Astrocyte (in vitro differentiated cells and primary cell): ENCODE data around the gene METTL15. TPM values are rescaled to one million over a fixed set of nuclear protein-coding genes. Genes with fewer than 3 reads are reported as not detected.

Experiments
- DNase-seq: peaks from one replicate; pipeline ENCODE4 v3.0.0-alpha.2; 2010; ENCODE audit warnings: low read depth
- FAIRE-seq: peaks from 2 replicates; lab custom pipeline; 2011; peaks lifted over from hg19 to GRCh38; lab: Jason Lieb, UNC
- H2AFZ ChIP-seq: 2 replicates; pipeline ENCODE4 v1.6.0; 2012; ENCODE audit warnings: low read depth, low read length, inconsistent platforms
- H3K27ac ChIP-seq: 2 replicates; pipeline ENCODE4 v1.5.1; 2011; ENCODE audit warnings: low read depth, low read length, inconsistent platforms
- H3K27me3 ChIP-seq: 2 replicates; pipeline ENCODE4 v1.6.0; 2011; ENCODE audit warnings: low read length, inconsistent platforms; ENCODE audit not compliant: insufficient read depth
- H3K36me3 ChIP-seq: 2 replicates; pipeline ENCODE4 v1.5.1; 2011; ENCODE audit warnings: low read length, inconsistent platforms; ENCODE audit not compliant: insufficient read depth
- H3K4me1 ChIP-seq: 2 replicates; pipeline ENCODE4 v1.5.1; 2011; ENCODE audit warnings: low read length, inconsistent platforms; ENCODE audit not compliant: insufficient read depth
- H3K4me2 ChIP-seq: 2 replicates; pipeline ENCODE4 v1.6.0; 2012; ENCODE audit warnings: low read length, inconsistent platforms
- H3K4me3 ChIP-seq: 2 replicates; pipeline ENCODE4 v1.5.1; 2011; ENCODE audit warnings: low read depth, mild to moderate bottlenecking, low read length, inconsistent platforms; ENCODE audit not compliant: insufficient read depth
- H3K79me2 ChIP-seq: 2 replicates; pipeline ENCODE4 v1.6.0; 2012; ENCODE audit warnings: mild to moderate bottlenecking, low read length, inconsistent platforms; ENCODE audit not compliant: insufficient read depth
- H3K9ac ChIP-seq: 2 replicates; pipeline ENCODE4 v1.6.0; 2012; ENCODE audit warnings: mild to moderate bottlenecking, low read length, inconsistent platforms
- H3K9me3 ChIP-seq: 2 replicates; pipeline ENCODE4 v1.5.1; 2012; ENCODE audit warnings: low read depth, mild to moderate bottlenecking, low read length, inconsistent platforms; ENCODE audit not compliant: insufficient read depth
- H4K20me1 ChIP-seq: 2 replicates; pipeline ENCODE4 v1.6.0; 2012; ENCODE audit warnings: low read length, inconsistent platforms; ENCODE audit not compliant: insufficient read depth
- H3K27ac Mint-ChIP-seq: one replicate; pipeline ENCODE4 v1.8.0; 2021; ENCODE audit warnings: mild to moderate bottlenecking, mixed read lengths; ENCODE audit not compliant: unreplicated experiment
- H3K27me3 Mint-ChIP-seq: one replicate; pipeline ENCODE4 v1.8.0; 2021; ENCODE audit warnings: low read depth, mixed read lengths; ENCODE audit not compliant: unreplicated experiment
- H3K36me3 Mint-ChIP-seq: one replicate; pipeline ENCODE4 v1.8.0; 2021; ENCODE audit warnings: low read depth, mixed read lengths; ENCODE audit not compliant: unreplicated experiment
- H3K4me1 Mint-ChIP-seq: one replicate; pipeline ENCODE4 v1.8.0; 2021; ENCODE audit warnings: low read depth, mixed read lengths; ENCODE audit not compliant: unreplicated experiment
- H3K4me3 Mint-ChIP-seq: one replicate; pipeline ENCODE4 v1.8.0; 2021; ENCODE audit warnings: mild to moderate bottlenecking, moderate library complexity, mixed read lengths; ENCODE audit not compliant: unreplicated experiment
- H3K9me3 Mint-ChIP-seq: one replicate; pipeline ENCODE4 v1.8.0; 2021; ENCODE audit warnings: mild to moderate bottlenecking, mixed read lengths; ENCODE audit not compliant: unreplicated experiment
- EZH2 ChIP-seq: IDR thresholded peaks from 2 replicates; pipeline ENCODE4 v1.6.1; 2012; ENCODE audit warnings: mild to moderate bottlenecking, low read length, inconsistent platforms; ENCODE audit not compliant: insufficient read depth
- total RNA-seq: library from RNA; stranded (reverse); gene quantifications from 2 replicates; pipeline ENCODE4 v1.2.1, GENCODE V29; 2021
- TF ChIP-seq, protein P1 (sequence below): IDR thresholded peaks from 2 replicates; pipeline ENCODE4 v1.5.1; 2011; ENCODE audit warnings: low read depth, mild to moderate bottlenecking, inconsistent platforms, low read length, moderate library complexity; ENCODE audit not compliant: insufficient read depth

METTL15 gene
- total RNA-seq, 1 donor from 2014 or later: 10.8 TPM

DNA sequence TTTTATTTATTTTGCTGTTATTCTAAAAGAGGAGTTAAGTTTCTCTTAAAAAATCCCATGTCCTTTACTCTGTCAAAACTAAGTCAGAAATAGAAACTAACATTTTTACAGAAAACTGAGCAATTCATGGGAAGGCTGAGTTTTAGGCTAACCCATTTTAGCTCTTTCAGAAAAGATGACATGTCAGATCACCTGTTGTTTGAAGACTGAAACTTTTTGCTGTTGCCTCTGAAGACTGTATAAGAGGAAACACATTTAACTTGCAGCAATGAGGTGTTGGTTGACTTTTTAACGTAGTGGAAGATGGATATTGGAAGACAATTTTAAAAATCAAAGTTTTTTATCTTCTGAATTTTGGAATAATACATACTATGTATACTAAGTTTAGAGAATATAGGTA, 115.4 kb downstream of the METTL15 start:
- Histone ChIP-seq H3K9me3 (no peaks in the 10 kb centered on the region), H3K4me3 (no peak overlapping the region), H2AFZ (no peak overlapping the region), H3K4me1 (peaks cover 9% of the 10 kb centered on the region), H3K27ac (no peak overlapping the region), H3K27me3 (no peaks in the 10 kb centered on the region), H3K36me3 (no peaks in the 10 kb centered on the region), H3K4me2 (no peak overlapping the region), H4K20me1 (no peaks in the 10 kb centered on the region), H3K9ac (no peak overlapping the region), H3K79me2 (peaks cover 4% of the 10 kb centered on the region)
- H3K27me3 Mint-ChIP-seq: no peaks in the 10 kb centered on the region
- H3K36me3 Mint-ChIP-seq: peaks cover 5% of the 10 kb centered on the region
- FAIRE-seq (no peak), DNase-seq (no peak)
- H3K4me3 Mint-ChIP-seq: no peak overlapping the region
- no peak for TF ChIP-seq EZH2
- TF ChIP-seq, protein P1, sequence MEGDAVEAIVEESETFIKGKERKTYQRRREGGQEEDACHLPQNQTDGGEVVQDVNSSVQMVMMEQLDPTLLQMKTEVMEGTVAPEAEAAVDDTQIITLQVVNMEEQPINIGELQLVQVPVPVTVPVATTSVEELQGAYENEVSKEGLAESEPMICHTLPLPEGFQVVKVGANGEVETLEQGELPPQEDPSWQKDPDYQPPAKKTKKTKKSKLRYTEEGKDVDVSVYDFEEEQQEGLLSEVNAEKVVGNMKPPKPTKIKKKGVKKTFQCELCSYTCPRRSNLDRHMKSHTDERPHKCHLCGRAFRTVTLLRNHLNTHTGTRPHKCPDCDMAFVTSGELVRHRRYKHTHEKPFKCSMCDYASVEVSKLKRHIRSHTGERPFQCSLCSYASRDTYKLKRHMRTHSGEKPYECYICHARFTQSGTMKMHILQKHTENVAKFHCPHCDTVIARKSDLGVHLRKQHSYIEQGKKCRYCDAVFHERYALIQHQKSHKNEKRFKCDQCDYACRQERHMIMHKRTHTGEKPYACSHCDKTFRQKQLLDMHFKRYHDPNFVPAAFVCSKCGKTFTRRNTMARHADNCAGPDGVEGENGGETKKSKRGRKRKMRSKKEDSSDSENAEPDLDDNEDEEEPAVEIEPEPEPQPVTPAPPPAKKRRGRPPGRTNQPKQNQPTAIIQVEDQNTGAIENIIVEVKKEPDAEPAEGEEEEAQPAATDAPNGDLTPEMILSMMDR: no peak
- H3K9me3 Mint-ChIP-seq: peaks cover 5% of the 10 kb centered on the region
- H3K27ac Mint-ChIP-seq: no peak overlapping the region
- H3K4me1 Mint-ChIP-seq: peaks cover 7% of the 10 kb centered on the region

DNA sequence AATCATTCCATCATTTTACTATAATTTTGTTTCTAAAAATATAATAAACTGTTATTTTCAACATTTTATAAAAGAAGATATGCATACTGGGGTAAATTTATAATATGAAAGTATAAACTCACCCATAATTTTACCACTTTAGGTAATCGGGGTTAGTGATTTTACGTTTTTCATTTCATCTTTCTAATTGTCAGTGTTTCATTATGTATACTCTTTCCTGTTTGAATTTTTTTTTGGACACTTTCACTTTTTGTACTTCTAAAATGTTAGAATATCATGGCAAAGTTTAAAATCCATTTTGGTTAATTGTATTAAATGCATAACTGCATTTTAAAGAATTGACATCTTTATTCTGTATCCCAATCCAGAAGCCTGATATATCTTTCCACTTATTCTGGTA, 115.8 kb downstream of the METTL15 start:
- Mint-ChIP-seq H3K4me1 (peaks cover 7% of the 10 kb centered on the region), H3K27me3 (no peaks in the 10 kb centered on the region), H3K36me3 (peaks cover 5% of the 10 kb centered on the region), H3K27ac (no peak overlapping the region), H3K9me3 (peaks cover 5% of the 10 kb centered on the region), H3K4me3 (no peak overlapping the region)
- no peaks in the 10 kb centered on the region for H3K27me3 ChIP-seq
- no peak overlapping the region for H3K4me2 ChIP-seq
- peaks cover 4% of the 10 kb centered on the region for H3K79me2 ChIP-seq
- H2AFZ ChIP-seq: no peak overlapping the region
- H3K4me3 ChIP-seq: no peak overlapping the region
- no peaks in the 10 kb centered on the region for H3K36me3 ChIP-seq
- no peaks in the 10 kb centered on the region for H4K20me1 ChIP-seq
- FAIRE-seq (no peak), DNase-seq (no peak)
- H3K9me3 ChIP-seq: no peaks in the 10 kb centered on the region
- TF ChIP-seq EZH2: no peak
- TF ChIP-seq, protein P1: no peak
- H3K27ac ChIP-seq: no peak overlapping the region
- peaks cover 9% of the 10 kb centered on the region for H3K4me1 ChIP-seq
- no peak overlapping the region for H3K9ac ChIP-seq

DNA sequence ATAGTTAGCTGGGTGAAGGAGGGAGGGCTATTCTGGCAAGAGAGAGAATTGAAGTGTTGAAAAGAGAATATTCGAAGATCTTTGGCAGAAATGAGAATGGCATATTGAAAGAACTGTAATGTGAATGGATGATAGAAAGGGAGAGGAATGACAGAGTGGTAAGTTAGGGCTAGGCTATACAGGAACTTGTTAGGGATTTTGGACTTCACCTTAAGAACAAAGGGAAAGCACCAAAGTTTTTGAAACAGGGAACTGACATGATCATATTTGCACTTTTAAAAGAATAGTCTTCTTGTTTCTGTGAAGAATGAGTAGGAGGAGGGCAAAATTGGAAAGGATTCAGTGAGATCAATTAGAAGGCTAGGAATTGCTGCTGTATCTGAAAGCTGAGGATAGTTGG, 119.3 kb downstream of the METTL15 start:
- FAIRE-seq (peak; percentile 17), DNase-seq (no peak)
- H4K20me1 ChIP-seq: no peaks in the 10 kb centered on the region
- no peaks in the 10 kb centered on the region for H3K36me3 ChIP-seq
- peak overlapping the region; percentile 10 for H3K4me2 ChIP-seq
- Mint-ChIP-seq H3K27me3 (no peaks in the 10 kb centered on the region), H3K4me3 (no peak overlapping the region), H3K27ac (no peak overlapping the region), H3K4me1 (peaks cover 7% of the 10 kb centered on the region), H3K9me3 (peaks cover under 1% of the 10 kb centered on the region), H3K36me3 (no peaks in the 10 kb centered on the region)
- H3K4me3 ChIP-seq: no peak overlapping the region
- peak overlapping the region; percentile 85 for H3K27ac ChIP-seq
- peak overlapping the region; percentile 63 for H3K9ac ChIP-seq
- H3K4me1 ChIP-seq: peaks cover 9% of the 10 kb centered on the region
- peaks cover 4% of the 10 kb centered on the region for H3K79me2 ChIP-seq
- TF ChIP-seq, protein P1: no peak
- TF ChIP-seq EZH2: no peak
- H3K9me3 ChIP-seq: no peaks in the 10 kb centered on the region
- H3K27me3 ChIP-seq: no peaks in the 10 kb centered on the region
- no peak overlapping the region for H2AFZ ChIP-seq
